ENCODE data around the gene FAM193B.
"Not testable (repeated sequence)": the region's sequence is repeated elsewhere in the genome, so short reads cannot be mapped to it uniquely, and the experiment has no call there.

FAM193B gene

GRCh38 chr5:177537389-177538361 lies 16.7 kb downstream of the FAM193B start:
- DNase-seq (ENCODE audit: low read depth, low spot score) = no peak

GRCh38 chr5:177536386-177536785 lies 18.0 kb downstream of the FAM193B start:
- DNase-seq (ENCODE audit: low read depth, low spot score) = no peak

GRCh38 chr5:177535125-177535524 lies 19.2 kb downstream of the FAM193B start:
- DNase-seq (ENCODE audit: low read depth, low spot score) = no peak

GRCh38 chr5:177534433-177534832 lies 19.9 kb downstream of the FAM193B start:
- not testable (repeated sequence) for DNase-seq (ENCODE audit: low read depth, low spot score)

- DNase-seq (ENCODE audit: low read depth, low spot score) = no peak
These were observed 23.0 kb downstream of the FAM193B start for GRCh38 chr5:177531209-177531940.

GRCh38 chr5:177530638-177531037 lies 23.7 kb downstream of the FAM193B start:
- no peak for DNase-seq (ENCODE audit: low read depth, low spot score)

GRCh38 chr5:177529247-177530203 lies 24.8 kb downstream of the FAM193B start:
- DNase-seq (ENCODE audit: low read depth, low spot score) = no peak

GRCh38 chr5:177528631-177529030 lies 25.7 kb downstream of the FAM193B start:
- DNase-seq (ENCODE audit: low read depth, low spot score) = no peak

- DNase-seq (ENCODE audit: low read depth, low spot score) = no peak
These were observed 26.8 kb downstream of the FAM193B start for GRCh38 chr5:177527595-177527994.

GRCh38 chr5:177526791-177527190 lies 27.6 kb downstream of the FAM193B start:
- DNase-seq (ENCODE audit: low read depth, low spot score) = no peak

- no peak for DNase-seq (ENCODE audit: low read depth, low spot score)
These were observed 28.2 kb downstream of the FAM193B start for GRCh38 chr5:177526191-177526590.

- DNase-seq (ENCODE audit: low read depth, low spot score) = no peak
These were observed 29.3 kb downstream of the FAM193B start for GRCh38 chr5:177524941-177525655.

- DNase-seq (ENCODE audit: low read depth, low spot score) = no peak
These were observed 29.8 kb downstream of the FAM193B start for GRCh38 chr5:177524539-177524900.

- DNase-seq (ENCODE audit: low read depth, low spot score) = no peak
These were observed 30.4 kb downstream of the FAM193B start for GRCh38 chr5:177523711-177524538.

GRCh38 chr5:177520916-177521513 lies 33.3 kb downstream of the FAM193B start:
- DNase-seq (ENCODE audit: low read depth, low spot score) = no peak

GRCh38 chr5:177520271-177520670 lies 34.1 kb downstream of the FAM193B start:
- no peak for DNase-seq (ENCODE audit: low read depth, low spot score)

GRCh38 chr5:177519463-177520235 lies 34.7 kb downstream of the FAM193B start:
- no peak for DNase-seq (ENCODE audit: low read depth, low spot score)

GRCh38 chr5:177516601-177517568 lies 37.5 kb downstream of the FAM193B start, which contains the start of gene DDX41:
DDX41 (minus strand) TSS chr5:177516961; CDS start chr5:177516945, 16 bp downstream.
- DNase-seq (ENCODE audit: low read depth, low spot score) = peak; percentile 91
